ENCODE results near the gene DHRS2. TPM values are rescaled to one million over a fixed set of nuclear protein-coding genes. Genes with fewer than 3 reads are reported as not detected.
"Not testable (repeated sequence)": the region's sequence is repeated elsewhere in the genome, so short reads cannot be mapped to it uniquely, and the experiment has no call there.

Gene DHRS2
- total RNA-seq, 1 experiment from 2014 or later, result 2.4 TPM

- DNase-seq (ENCODE audit: low read depth), result not testable (repeated sequence)
Observed at GRCh38 chr14:23689709-23690514, 53.7 kb downstream of the DHRS2 start.

GRCh38 chr14:23692416-23692815 is 56.3 kb downstream of the DHRS2 start:
- DNase-seq (ENCODE audit: low read depth), result no peak

- DNase-seq (ENCODE audit: low read depth), result no peak
Observed at GRCh38 chr14:23693252-23693775, 57.1 kb downstream of the DHRS2 start.

- no peak for DNase-seq (ENCODE audit: low read depth)
Observed at GRCh38 chr14:23694085-23694948, 58.2 kb downstream of the DHRS2 start.

Other genes starting within 250 kb of the DHRS2 start
- not detected in 2 replicates for gene MYH6, start 228.1 kb upstream of the DHRS2 start, total RNA-seq (2014; rRNA removed)
- 0.06 and 0.17 TPM in 2 replicates for gene MYH7, start 200.7 kb upstream of the DHRS2 start, total RNA-seq (2014; rRNA removed)
- 37.1 and 41.3 TPM in 2 replicates for gene NGDN, start 166.7 kb upstream of the DHRS2 start, total RNA-seq (2014; rRNA removed)
- 0.29 and 0.32 TPM in 2 replicates for gene ZFHX2, start 84.6 kb upstream of the DHRS2 start, total RNA-seq (2014; rRNA removed)
- gene THTPA, start 80.1 kb upstream of the DHRS2 start, total RNA-seq (2014; rRNA removed), result 17.4 and 25.6 TPM in 2 replicates
- 9.2 and 11.7 TPM in 2 replicates for gene AP1G2, start 68.6 kb upstream of the DHRS2 start, total RNA-seq (2014; rRNA removed)
- not detected in 2 replicates for gene JPH4, start 57.6 kb upstream of the DHRS2 start, total RNA-seq (2014; rRNA removed)